ENCODE measurements around the gene NFRKB. TPM values are rescaled to one million over a fixed set of nuclear protein-coding genes. Genes with fewer than 3 reads are reported as not detected.
"Not testable (repeated sequence)": the region's sequence is repeated elsewhere in the genome, so short reads cannot be mapped to it uniquely, and the experiment has no call there.

The NFRKB gene
- total RNA-seq, 1 donor from 2014 or later: 52.2 TPM

- H3K4me3 Mint-ChIP-seq; H3K9me3 Mint-ChIP-seq; DNase-seq; intact Hi-C loops (cut with micrococcal nuclease); H3K27me3 Mint-ChIP-seq; H3K36me3 Mint-ChIP-seq (ENCODE audit: low read depth); H3K27ac Mint-ChIP-seq: not testable (repeated sequence)
- peaks cover 26% of the 10 kb centered on the region for H3K4me1 Mint-ChIP-seq
These were observed 48.0 kb downstream of the NFRKB start for GRCh38 chr11:129847361-129847760.

- Mint-ChIP-seq H3K4me1 (peaks cover 29% of the 10 kb centered on the region), H3K27me3 (peaks cover 7% of the 10 kb centered on the region), H3K4me3 (no peak overlapping the region), H3K9me3 (no peaks in the 10 kb centered on the region), H3K27ac (peak overlapping the region; percentile 5), H3K36me3 (ENCODE audit: low read depth) (no peaks in the 10 kb centered on the region)
- no peak for DNase-seq
- intact Hi-C loops (cut with micrococcal nuclease): no loop called here
These were observed 48.7 kb downstream of the NFRKB start for GRCh38 chr11:129846508-129847335.

Other genes with a start within 250 kb of the NFRKB start
- gene TMEM45B, start 79.7 kb downstream of the NFRKB start, total RNA-seq: 0.37 and 0.45 TPM in 2 replicates
- gene PRDM10, start 107.3 kb upstream of the NFRKB start, total RNA-seq: 15.9 and 16.1 TPM in 2 replicates
- 44.9 and 46.4 TPM in 2 replicates for gene APLP2, start 174.3 kb upstream of the NFRKB start, total RNA-seq